Measurements from ENCODE around the gene ZNF319.

The ZNF319 gene

DNA sequence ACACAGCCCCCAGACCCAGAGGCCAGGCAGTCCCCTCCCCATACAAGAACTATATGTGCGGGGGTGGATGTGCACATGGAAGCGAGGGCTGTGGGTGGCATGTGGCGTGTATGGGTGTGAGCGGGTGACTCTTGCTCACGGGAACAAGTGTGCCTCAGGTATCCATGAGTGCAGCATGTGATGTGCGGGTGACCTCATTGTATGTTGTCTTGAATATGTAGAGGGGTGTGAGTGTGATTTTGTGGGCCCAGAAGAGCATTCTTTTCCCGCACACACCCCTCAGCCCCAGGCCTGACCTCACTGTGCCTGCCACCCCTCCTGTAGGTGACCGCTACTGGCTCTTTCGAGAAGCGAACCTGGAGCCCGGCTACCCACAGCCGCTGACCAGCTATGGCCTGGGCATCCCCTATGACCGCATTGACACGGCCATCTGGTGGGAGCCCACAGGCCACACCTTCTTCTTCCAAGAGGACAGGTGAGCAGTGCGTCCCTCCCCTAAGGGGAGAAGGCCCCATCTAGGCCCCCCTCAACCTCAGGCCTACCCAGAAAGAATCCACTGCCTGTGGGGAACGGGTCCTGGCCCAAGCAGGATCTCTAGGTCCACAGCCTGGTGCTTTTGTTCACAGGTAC is 42.5 kb upstream of the ZNF319 start:
- H3K27ac ChIP-seq (ENCODE audit: low read length), result no peak overlapping the region
- H3K36me3 ChIP-seq (ENCODE audit: control insufficient read depth in 1 of 2, insufficient read depth in 2 of 2, low read length in 2 of 2), result peaks cover 0 to 45% of the 10 kb centered on the region in 2 donors
- H3K9me3 ChIP-seq (ENCODE audit: control insufficient read depth in 1 of 2, low read length in 2 of 2), result no peaks in the 10 kb centered on the region
- H3K4me1 ChIP-seq (ENCODE audit: control insufficient read depth in 1 of 2, insufficient read depth in 2 of 2, low read length in 2 of 2), result no peaks in the 10 kb centered on the region
- H3K4me3 ChIP-seq (ENCODE audit: low read depth in 1 of 2, low read length in 2 of 2), result no peak overlapping the region
- H3K27me3 ChIP-seq (ENCODE audit: low read depth, low read length), result no peaks in the 10 kb centered on the region

DNA sequence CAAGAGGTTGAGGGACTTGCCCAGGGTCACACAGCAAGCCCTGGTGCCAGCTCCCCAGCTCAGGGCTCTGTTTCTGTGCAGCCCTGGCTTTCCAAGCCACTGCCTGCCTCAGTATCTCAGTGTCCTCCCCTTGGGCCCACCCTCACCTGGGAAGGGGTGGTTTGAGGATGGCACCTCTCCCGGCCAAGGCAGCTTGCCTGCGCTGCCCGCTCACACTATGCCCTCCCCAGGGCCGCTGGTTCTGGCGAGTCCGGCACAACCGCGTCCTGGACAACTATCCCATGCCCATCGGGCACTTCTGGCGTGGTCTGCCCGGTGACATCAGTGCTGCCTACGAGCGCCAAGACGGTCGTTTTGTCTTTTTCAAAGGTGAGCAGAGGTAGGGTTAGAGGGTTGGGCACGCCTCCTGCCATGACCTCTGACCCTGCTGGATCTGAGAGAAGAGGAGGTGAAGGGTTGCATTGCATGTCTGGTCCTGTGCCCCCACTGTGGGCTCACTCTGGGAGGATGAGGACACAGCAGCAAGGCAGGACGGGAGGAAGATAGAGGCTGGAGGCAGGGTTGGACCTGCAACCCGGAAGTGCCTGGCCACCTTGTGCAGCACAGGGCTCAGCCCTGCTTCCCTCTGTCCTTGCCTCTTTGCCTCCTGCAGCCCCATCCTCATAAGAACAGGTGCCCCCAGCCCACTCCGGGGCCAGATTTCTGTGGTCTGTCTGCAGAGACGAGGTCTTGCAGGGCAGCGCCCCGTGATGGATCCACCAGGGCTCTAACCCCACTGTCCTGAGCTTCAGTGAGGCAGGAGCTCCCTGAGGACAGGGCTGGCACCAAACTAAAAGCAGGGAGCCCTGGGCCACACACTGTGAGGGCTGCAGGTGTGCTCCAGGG is 41.8 kb upstream of the ZNF319 start:
- Histone ChIP-seq H3K27me3 (ENCODE audit: low read depth, low read length) (no peaks in the 10 kb centered on the region), H3K36me3 (ENCODE audit: control insufficient read depth in 1 of 2, insufficient read depth in 2 of 2, low read length in 2 of 2) (peaks cover 0 to 48% of the 10 kb centered on the region in 2 donors), H3K9me3 (ENCODE audit: control insufficient read depth in 1 of 2, low read length in 2 of 2) (no peaks in the 10 kb centered on the region), H3K27ac (ENCODE audit: low read length) (no peak overlapping the region), H3K4me1 (ENCODE audit: control insufficient read depth in 1 of 2, insufficient read depth in 2 of 2, low read length in 2 of 2) (no peaks in the 10 kb centered on the region), H3K4me3 (ENCODE audit: low read depth in 1 of 2, low read length in 2 of 2) (no peak overlapping the region)

DNA sequence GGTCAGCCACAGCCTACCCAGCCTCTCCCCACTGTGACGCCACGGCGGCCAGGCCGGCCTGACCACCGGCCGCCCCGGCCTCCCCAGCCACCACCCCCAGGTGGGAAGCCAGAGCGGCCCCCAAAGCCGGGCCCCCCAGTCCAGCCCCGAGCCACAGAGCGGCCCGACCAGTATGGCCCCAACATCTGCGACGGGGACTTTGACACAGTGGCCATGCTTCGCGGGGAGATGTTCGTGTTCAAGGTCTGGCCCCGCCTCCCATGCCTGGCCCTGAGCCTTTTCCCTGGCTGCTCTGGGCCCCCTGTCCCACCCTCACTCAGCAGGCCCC is 41.1 kb upstream of the ZNF319 start:
- Histone ChIP-seq H3K4me1 (ENCODE audit: control insufficient read depth in 1 of 2, insufficient read depth in 2 of 2, low read length in 2 of 2) (no peaks in the 10 kb centered on the region), H3K27me3 (ENCODE audit: low read depth, low read length) (no peaks in the 10 kb centered on the region), H3K9me3 (ENCODE audit: control insufficient read depth in 1 of 2, low read length in 2 of 2) (no peaks in the 10 kb centered on the region), H3K36me3 (ENCODE audit: control insufficient read depth in 1 of 2, insufficient read depth in 2 of 2, low read length in 2 of 2) (peaks cover 0 to 48% of the 10 kb centered on the region in 2 donors), H3K4me3 (ENCODE audit: low read depth in 1 of 2, low read length in 2 of 2) (no peak overlapping the region), H3K27ac (ENCODE audit: low read length) (no peak overlapping the region)

DNA sequence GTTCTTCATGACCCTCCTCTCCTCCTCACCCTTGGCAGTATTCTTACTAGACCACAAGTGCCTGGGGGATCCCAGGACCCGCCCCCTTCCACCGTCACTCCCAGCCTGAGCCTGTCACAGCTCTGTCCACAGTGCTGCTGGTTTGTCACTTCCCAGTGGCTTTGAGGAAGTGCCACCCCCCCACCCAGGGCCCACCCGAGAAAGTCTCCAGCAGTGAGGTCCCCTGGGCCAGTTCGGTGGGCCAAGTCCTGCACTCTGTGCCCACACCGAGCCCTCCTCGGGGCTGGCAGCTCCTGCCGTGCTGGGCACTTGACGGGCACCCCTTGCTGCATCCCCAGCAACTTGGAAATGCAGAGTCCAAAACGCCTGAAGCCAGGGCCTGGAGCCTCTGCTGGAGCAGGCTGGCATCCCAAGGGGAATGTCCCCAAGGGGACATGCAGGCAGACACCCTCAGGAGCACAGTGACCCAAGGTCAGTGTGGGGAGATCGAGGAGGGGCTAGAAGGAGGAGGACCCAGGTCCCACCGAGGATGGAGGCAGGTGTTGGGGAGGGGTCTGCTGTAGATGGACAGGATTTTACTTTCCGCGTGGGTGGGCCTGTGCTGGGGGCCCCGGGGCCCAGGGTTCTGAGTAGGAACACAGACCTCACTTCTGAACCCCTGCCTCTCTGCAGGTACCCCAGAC is 40.6 kb upstream of the ZNF319 start:
- no peaks in the 10 kb centered on the region for H3K4me1 ChIP-seq (ENCODE audit: control insufficient read depth in 1 of 2, insufficient read depth in 2 of 2, low read length in 2 of 2)
- H3K36me3 ChIP-seq (ENCODE audit: control insufficient read depth in 1 of 2, insufficient read depth in 2 of 2, low read length in 2 of 2), result peaks cover 0 to 48% of the 10 kb centered on the region in 2 donors
- H3K4me3 ChIP-seq (ENCODE audit: low read depth in 1 of 2, low read length in 2 of 2), result no peak overlapping the region
- no peaks in the 10 kb centered on the region for H3K9me3 ChIP-seq (ENCODE audit: control insufficient read depth in 1 of 2, low read length in 2 of 2)
- no peak overlapping the region for H3K27ac ChIP-seq (ENCODE audit: low read length)
- H3K27me3 ChIP-seq (ENCODE audit: low read depth, low read length), result no peaks in the 10 kb centered on the region

DNA sequence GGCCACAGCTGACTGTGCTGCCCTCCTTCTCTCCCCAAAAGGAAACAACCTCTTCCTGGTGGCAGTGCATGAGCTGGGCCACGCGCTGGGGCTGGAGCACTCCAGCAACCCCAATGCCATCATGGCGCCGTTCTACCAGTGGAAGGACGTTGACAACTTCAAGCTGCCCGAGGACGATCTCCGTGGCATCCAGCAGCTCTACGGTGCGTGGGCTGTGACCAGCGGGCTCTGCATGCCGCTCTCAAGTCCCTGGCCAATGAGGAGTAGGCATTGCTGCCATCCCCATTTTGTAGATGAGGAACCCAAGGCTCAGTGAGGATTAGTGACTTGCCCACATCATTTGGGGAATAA is 40.0 kb upstream of the ZNF319 start:
- Histone ChIP-seq H3K36me3 (ENCODE audit: control insufficient read depth in 1 of 2, insufficient read depth in 2 of 2, low read length in 2 of 2) (peaks cover 0 to 48% of the 10 kb centered on the region in 2 donors), H3K27me3 (ENCODE audit: low read depth, low read length) (no peaks in the 10 kb centered on the region), H3K27ac (ENCODE audit: low read length) (no peak overlapping the region), H3K9me3 (ENCODE audit: control insufficient read depth in 1 of 2, low read length in 2 of 2) (no peaks in the 10 kb centered on the region), H3K4me1 (ENCODE audit: control insufficient read depth in 1 of 2, insufficient read depth in 2 of 2, low read length in 2 of 2) (no peaks in the 10 kb centered on the region), H3K4me3 (ENCODE audit: low read depth in 1 of 2, low read length in 2 of 2) (no peak overlapping the region)

DNA sequence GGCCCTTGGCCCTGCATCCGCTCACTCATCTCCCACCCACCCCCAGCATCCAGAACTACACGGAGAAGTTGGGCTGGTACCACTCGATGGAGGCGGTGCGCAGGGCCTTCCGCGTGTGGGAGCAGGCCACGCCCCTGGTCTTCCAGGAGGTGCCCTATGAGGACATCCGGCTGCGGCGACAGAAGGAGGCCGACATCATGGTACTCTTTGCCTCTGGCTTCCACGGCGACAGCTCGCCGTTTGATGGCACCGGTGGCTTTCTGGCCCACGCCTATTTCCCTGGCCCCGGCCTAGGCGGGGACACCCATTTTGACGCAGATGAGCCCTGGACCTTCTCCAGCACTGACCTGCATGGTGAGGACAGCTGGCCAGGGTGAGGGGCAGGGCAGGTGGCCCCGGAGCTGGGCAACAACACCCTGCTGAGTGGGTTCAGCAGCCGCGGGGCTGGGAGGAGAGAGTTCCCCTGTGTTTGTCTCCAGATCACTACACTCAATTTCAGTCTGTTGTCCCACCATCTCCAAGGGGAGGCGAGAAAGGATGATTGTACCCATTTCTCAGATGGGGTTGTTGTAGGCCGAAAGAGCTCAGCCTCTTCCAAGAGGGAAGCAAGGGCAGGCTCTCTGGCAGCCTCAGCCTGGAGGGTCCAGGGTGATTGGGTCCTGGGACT is 39.5 kb upstream of the ZNF319 start:
- no peaks in the 10 kb centered on the region for H3K9me3 ChIP-seq (ENCODE audit: control insufficient read depth in 1 of 2, low read length in 2 of 2)
- peaks cover 0 to 48% of the 10 kb centered on the region in 2 donors for H3K36me3 ChIP-seq (ENCODE audit: control insufficient read depth in 1 of 2, insufficient read depth in 2 of 2, low read length in 2 of 2)
- no peaks in the 10 kb centered on the region for H3K27me3 ChIP-seq (ENCODE audit: low read depth, low read length)
- H3K27ac ChIP-seq (ENCODE audit: low read length), result no peak overlapping the region
- H3K4me3 ChIP-seq (ENCODE audit: low read depth in 1 of 2, low read length in 2 of 2), result no peak overlapping the region
- H3K4me1 ChIP-seq (ENCODE audit: control insufficient read depth in 1 of 2, insufficient read depth in 2 of 2, low read length in 2 of 2), result no peaks in the 10 kb centered on the region

DNA sequence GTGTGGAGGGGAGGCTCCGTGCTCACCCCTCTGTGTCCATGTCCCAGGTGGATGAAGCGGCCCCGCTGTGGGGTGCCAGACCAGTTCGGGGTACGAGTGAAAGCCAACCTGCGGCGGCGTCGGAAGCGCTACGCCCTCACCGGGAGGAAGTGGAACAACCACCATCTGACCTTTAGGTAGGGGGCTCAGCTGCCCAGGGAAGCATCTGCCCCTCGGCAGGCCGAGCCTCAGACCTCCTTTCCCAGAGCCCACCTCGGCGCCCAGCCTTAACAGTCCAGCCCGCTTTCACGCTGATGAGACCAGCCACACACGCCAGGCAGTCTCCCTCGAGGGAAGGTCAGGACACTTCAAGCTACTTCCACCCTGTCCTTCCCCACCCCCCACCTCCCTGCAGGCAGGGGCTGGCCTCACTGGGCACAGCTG is 37.8 kb upstream of the ZNF319 start:
- peaks cover 0 to 36% of the 10 kb centered on the region in 2 donors for H3K36me3 ChIP-seq (ENCODE audit: control insufficient read depth in 1 of 2, insufficient read depth in 2 of 2, low read length in 2 of 2)
- H3K27ac ChIP-seq (ENCODE audit: low read length), result no peak overlapping the region
- H3K27me3 ChIP-seq (ENCODE audit: low read depth, low read length), result no peaks in the 10 kb centered on the region
- H3K4me3 ChIP-seq (ENCODE audit: low read depth in 1 of 2, low read length in 2 of 2), result no peak overlapping the region
- peaks cover 0 to 1% of the 10 kb centered on the region in 2 donors for H3K4me1 ChIP-seq (ENCODE audit: control insufficient read depth in 1 of 2, insufficient read depth in 2 of 2, low read length in 2 of 2)
- no peaks in the 10 kb centered on the region for H3K9me3 ChIP-seq (ENCODE audit: control insufficient read depth in 1 of 2, low read length in 2 of 2)

DNA sequence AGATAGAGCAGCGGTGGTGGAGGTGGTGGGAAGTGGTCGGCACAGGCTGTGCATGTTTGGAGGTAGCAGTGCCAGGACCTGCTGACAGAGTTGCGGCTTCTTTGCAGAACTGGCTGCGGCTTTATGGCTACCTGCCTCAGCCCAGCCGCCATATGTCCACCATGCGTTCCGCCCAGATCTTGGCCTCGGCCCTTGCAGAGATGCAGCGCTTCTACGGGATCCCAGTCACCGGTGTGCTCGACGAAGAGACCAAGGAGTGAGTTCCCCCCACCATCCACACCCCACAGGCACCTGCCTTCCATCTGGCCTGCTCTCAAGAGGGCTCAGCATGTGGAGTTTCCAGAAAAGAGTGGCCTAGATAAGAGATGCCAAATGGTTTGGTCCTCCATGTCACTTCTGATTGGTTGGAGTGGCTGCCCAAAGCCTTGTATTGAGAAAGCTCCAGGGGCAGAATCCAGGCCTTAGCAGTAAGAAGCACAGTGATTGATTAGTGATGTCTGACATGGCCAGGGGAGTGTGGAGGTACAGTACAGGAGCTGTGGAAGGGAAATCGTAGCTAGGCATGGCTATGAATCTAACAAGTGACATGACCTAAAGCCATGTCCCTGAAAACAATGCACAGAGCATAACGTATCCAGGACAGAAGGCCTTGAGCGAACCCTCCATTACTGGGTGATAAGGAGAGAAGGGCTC is 37.0 kb upstream of the ZNF319 start:
- Histone ChIP-seq H3K4me3 (ENCODE audit: low read depth in 1 of 2, low read length in 2 of 2) (no peak overlapping the region), H3K4me1 (ENCODE audit: control insufficient read depth in 1 of 2, insufficient read depth in 2 of 2, low read length in 2 of 2) (peaks cover 0 to 9% of the 10 kb centered on the region in 2 donors), H3K27me3 (ENCODE audit: low read depth, low read length) (no peaks in the 10 kb centered on the region), H3K36me3 (ENCODE audit: control insufficient read depth in 1 of 2, insufficient read depth in 2 of 2, low read length in 2 of 2) (peaks cover 0 to 32% of the 10 kb centered on the region in 2 donors), H3K27ac (ENCODE audit: low read length) (no peak overlapping the region), H3K9me3 (ENCODE audit: control insufficient read depth in 1 of 2, low read length in 2 of 2) (no peaks in the 10 kb centered on the region)

DNA sequence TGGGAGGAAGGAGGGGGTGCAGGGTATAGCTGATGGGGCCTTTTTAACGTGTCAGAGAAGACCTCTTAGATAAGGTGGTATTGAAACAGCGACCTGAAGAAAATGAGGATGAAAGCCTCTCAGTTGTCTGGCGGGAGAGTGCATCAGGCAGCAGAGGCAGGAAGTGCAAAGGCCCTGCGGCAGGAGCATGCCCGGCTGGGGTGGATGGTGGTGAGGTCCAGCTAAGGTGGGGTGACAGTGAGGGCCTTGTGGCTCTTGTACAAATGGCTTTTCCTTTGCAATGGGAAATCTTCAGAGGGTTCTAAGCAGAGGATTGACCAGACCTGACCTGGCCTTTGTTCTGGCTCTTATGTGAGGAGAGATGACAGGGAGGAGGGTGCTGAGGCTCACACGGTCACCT is 36.5 kb upstream of the ZNF319 start:
- Histone ChIP-seq H3K27me3 (ENCODE audit: low read depth, low read length) (no peaks in the 10 kb centered on the region), H3K27ac (ENCODE audit: low read length) (no peak overlapping the region), H3K9me3 (ENCODE audit: control insufficient read depth in 1 of 2, low read length in 2 of 2) (no peaks in the 10 kb centered on the region), H3K4me3 (ENCODE audit: low read depth in 1 of 2, low read length in 2 of 2) (no peak overlapping the region), H3K36me3 (ENCODE audit: control insufficient read depth in 1 of 2, insufficient read depth in 2 of 2, low read length in 2 of 2) (peaks cover 0 to 30% of the 10 kb centered on the region in 2 donors), H3K4me1 (ENCODE audit: control insufficient read depth in 1 of 2, insufficient read depth in 2 of 2, low read length in 2 of 2) (peaks cover 5 to 9% of the 10 kb centered on the region in 2 donors)

DNA sequence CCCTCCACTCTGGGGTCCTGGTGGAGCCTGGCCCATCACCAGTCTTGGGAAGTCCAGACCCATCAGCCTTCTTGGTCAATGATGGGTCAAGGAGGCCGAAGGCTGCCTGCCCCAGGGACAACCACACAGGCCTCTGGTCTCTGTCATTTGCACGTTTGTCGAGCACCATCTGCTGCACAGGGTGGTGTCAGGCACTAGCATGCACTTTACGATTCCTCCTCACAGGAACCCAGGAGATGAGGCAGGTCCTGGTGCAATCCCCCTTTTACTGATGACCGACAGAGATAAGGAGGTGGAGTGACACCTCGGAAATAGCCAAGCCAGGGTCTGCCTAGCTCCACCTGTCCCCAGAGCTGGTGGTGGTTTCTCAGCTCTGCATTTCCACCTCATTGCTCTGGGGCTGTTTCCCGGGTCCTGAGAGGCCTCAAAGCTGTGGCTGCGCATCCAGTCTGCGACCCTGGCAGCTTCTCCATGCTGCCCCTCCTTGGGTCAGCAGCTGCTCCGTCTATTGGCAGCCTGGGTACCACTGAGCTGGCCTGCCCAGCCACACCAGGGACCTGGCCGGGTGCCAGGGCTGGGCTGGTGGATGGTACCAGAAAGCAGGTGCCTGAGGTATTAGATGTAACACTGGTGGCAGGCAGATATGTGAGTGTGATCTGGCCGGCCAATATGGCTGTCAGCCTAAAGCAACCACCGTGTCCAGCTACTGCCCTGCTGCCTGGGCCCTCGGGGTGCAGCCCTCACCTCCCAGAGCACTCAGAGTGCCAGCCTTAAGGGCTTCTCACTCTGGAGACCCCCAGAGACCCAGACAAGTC is 35.1 kb upstream of the ZNF319 start:
- Histone ChIP-seq H3K27me3 (ENCODE audit: low read depth, low read length) (no peaks in the 10 kb centered on the region), H3K27ac (ENCODE audit: low read length) (no peak overlapping the region), H3K4me1 (ENCODE audit: control insufficient read depth in 1 of 2, insufficient read depth in 2 of 2, low read length in 2 of 2) (peaks cover 5 to 9% of the 10 kb centered on the region in 2 donors)

More for the DNA sequence above, 35.1 kb upstream of the ZNF319 start:
- Histone ChIP-seq H3K9me3 (ENCODE audit: control insufficient read depth in 1 of 2, low read length in 2 of 2) (no peaks in the 10 kb centered on the region), H3K36me3 (ENCODE audit: control insufficient read depth in 1 of 2, insufficient read depth in 2 of 2, low read length in 2 of 2) (peaks cover 0 to 20% of the 10 kb centered on the region in 2 donors), H3K4me3 (ENCODE audit: low read depth in 1 of 2, low read length in 2 of 2) (no peak overlapping the region)

Data from muscle layer of duodenum (tissue), 2 donors.